Measurements from ENCODE around the gene MIA3. TPM values are rescaled to one million over a fixed set of nuclear protein-coding genes. Genes with fewer than 3 reads are reported as not detected.

MIA3 gene
- total RNA-seq, 1 experiment from 2014 or later = 56.3 TPM

- Histone ChIP-seq H3K4me1 (ENCODE audit: insufficient read depth, low read length, poor library complexity, severe bottlenecking) (peaks cover 6% of the 10 kb centered on the region), H3K4me3 (ENCODE audit: low read depth, low read length, poor library complexity, severe bottlenecking) (no peak overlapping the region), H3K27ac (ENCODE audit: low read depth, low read length, poor library complexity, severe bottlenecking) (no peak overlapping the region), H3K9me3 (ENCODE audit: low read depth, low read length, poor library complexity, severe bottlenecking) (peaks cover 5% of the 10 kb centered on the region), H3K36me3 (ENCODE audit: insufficient read depth, low read length, poor library complexity, severe bottlenecking) (no peaks in the 10 kb centered on the region), H3K27me3 (replicated peaks; ENCODE audit: insufficient read depth, low read depth, low read length, poor library complexity) (peaks cover 7% of the 10 kb centered on the region)
- DNase-seq (ENCODE audit: low spot score) = no peak
- POLR2A ChIA-PET (ENCODE audit: low non-redundant PET) = no interaction called here
- BruUV-seq (replicated peaks) = no TSS peak
- CTCF ChIA-PET = no interaction called here
- TF ChIP-seq CTCF (conservative IDR thresholded peaks at IDR 0.05; ENCODE audit: low read depth, low read length) = no peak
- TF ChIP-seq EZH2 (IDR thresholded peaks at IDR 0.05; ENCODE audit: borderline replicate concordance, low read depth, low read length, poor library complexity, severe bottlenecking) = no peak
- intact Hi-C loops (cut with micrococcal nuclease; ENCODE audit: unreplicated experiment) = no loop called here
These were observed 23.1 kb upstream of the MIA3 start for GRCh38 chr1:222594789-222595188.

GRCh38 chr1:222596696-222597095 is 21.2 kb upstream of the MIA3 start:
- peaks cover 5% of the 10 kb centered on the region for H3K9me3 ChIP-seq (ENCODE audit: low read depth, low read length, poor library complexity, severe bottlenecking)
- POLR2A ChIA-PET (ENCODE audit: low non-redundant PET) = no interaction called here
- CTCF ChIA-PET = no interaction called here

GRCh38 chr1:222600281-222600680 is 17.6 kb upstream of the MIA3 start:
- Histone ChIP-seq H3K27me3 (replicated peaks; ENCODE audit: insufficient read depth, low read depth, low read length, poor library complexity) (peaks cover 16% of the 10 kb centered on the region), H3K27ac (ENCODE audit: low read depth, low read length, poor library complexity, severe bottlenecking) (no peak overlapping the region), H3K4me3 (ENCODE audit: low read depth, low read length, poor library complexity, severe bottlenecking) (no peak overlapping the region), H3K4me1 (ENCODE audit: insufficient read depth, low read length, poor library complexity, severe bottlenecking) (no peaks in the 10 kb centered on the region), H3K36me3 (ENCODE audit: insufficient read depth, low read length, poor library complexity, severe bottlenecking) (no peaks in the 10 kb centered on the region), H3K9me3 (ENCODE audit: low read depth, low read length, poor library complexity, severe bottlenecking) (no peaks in the 10 kb centered on the region)
- intact Hi-C loops (cut with micrococcal nuclease; ENCODE audit: unreplicated experiment) = no loop called here
- CTCF ChIA-PET = no interaction called here
- BruUV-seq (replicated peaks) = no TSS peak
- POLR2A ChIA-PET (ENCODE audit: low non-redundant PET) = no interaction called here
- DNase-seq (ENCODE audit: low spot score) = peak; percentile 5
- no peak for TF ChIP-seq EZH2 (IDR thresholded peaks at IDR 0.05; ENCODE audit: borderline replicate concordance, low read depth, low read length, poor library complexity, severe bottlenecking)
- TF ChIP-seq CTCF (conservative IDR thresholded peaks at IDR 0.05; ENCODE audit: low read depth, low read length) = no peak

More at GRCh38 chr1:222596696-222597095, 21.2 kb upstream of the MIA3 start:
- Histone ChIP-seq H3K27ac (ENCODE audit: low read depth, low read length, poor library complexity, severe bottlenecking) (no peak overlapping the region), H3K36me3 (ENCODE audit: insufficient read depth, low read length, poor library complexity, severe bottlenecking) (no peaks in the 10 kb centered on the region), H3K4me1 (ENCODE audit: insufficient read depth, low read length, poor library complexity, severe bottlenecking) (no peaks in the 10 kb centered on the region), H3K27me3 (replicated peaks; ENCODE audit: insufficient read depth, low read depth, low read length, poor library complexity) (peaks cover 7% of the 10 kb centered on the region), H3K4me3 (ENCODE audit: low read depth, low read length, poor library complexity, severe bottlenecking) (no peak overlapping the region)
- DNase-seq (ENCODE audit: low spot score) = no peak
- TF ChIP-seq EZH2 (IDR thresholded peaks at IDR 0.05; ENCODE audit: borderline replicate concordance, low read depth, low read length, poor library complexity, severe bottlenecking) (no peak), CTCF (conservative IDR thresholded peaks at IDR 0.05; ENCODE audit: low read depth, low read length) (no peak)
- intact Hi-C loops (cut with micrococcal nuclease; ENCODE audit: unreplicated experiment) = no loop called here
- BruUV-seq (replicated peaks) = no TSS peak
